Neural progenitor cell (in vitro differentiated cells): ENCODE results near the gene PLXNA4. TPM values are rescaled to one million over a fixed set of nuclear protein-coding genes. Genes with fewer than 3 reads are reported as not detected.
A peak's percentile ranks its signal among the peaks of the same experiment; 100 is the strongest.

ENCODE experiments used
- DNase-seq: peaks from one replicate; pipeline ENCODE4 v3.0.0-alpha.2; 2016; ENCODE audit warnings: low spot score
- H2AFZ ChIP-seq: fragments of 200-600 bp; sonication (generic); replicated peaks from 2 replicates; pipeline ENCODE4 v1.6.1; 2016; ENCODE audit warnings: antibody characterized with exemption
- H3F3A ChIP-seq: fragments of 200-600 bp; sonication (generic); 2 replicates; pipeline ENCODE4 v1.6.1; 2016; ENCODE audit warnings: antibody characterized with exemption, low read depth
- H3K27ac ChIP-seq: fragments of 200-600 bp; sonication (generic); 2 replicates; pipeline ENCODE4 v1.5.1; 2016; ENCODE audit warnings: mild to moderate bottlenecking
- H3K27me3 ChIP-seq: fragments of 200-600 bp; sonication (generic); 2 replicates; pipeline ENCODE4 v1.6.1; 2016; ENCODE audit warnings: mild to moderate bottlenecking, moderate library complexity
- H3K36me3 ChIP-seq: fragments of 200-600 bp; sonication (generic); 2 replicates; pipeline ENCODE4 v1.5.1; 2016
- H3K4me1 ChIP-seq: fragments of 200-600 bp; sonication (generic); 2 replicates; pipeline ENCODE4 v1.6.1; 2016; ENCODE audit warnings: mixed run types
- H3K4me2 ChIP-seq: fragments of 200-600 bp; sonication (generic); 2 replicates; pipeline ENCODE4 v1.6.1; 2016
- H3K4me3 ChIP-seq: fragments of 200-600 bp; sonication (generic); 2 replicates; pipeline ENCODE4 v1.5.1; 2016
- H3K79me2 ChIP-seq: fragments of 200-600 bp; sonication (generic); 2 replicates; pipeline ENCODE4 v1.6.1; 2016; ENCODE audit warnings: low read depth
- H3K9ac ChIP-seq: fragments of 200-600 bp; sonication (generic); 2 replicates; pipeline ENCODE4 v1.6.1; 2016
- H3K9me3 ChIP-seq: fragments of 200-600 bp; sonication (generic); 2 replicates; pipeline ENCODE4 v1.5.1; 2016; ENCODE audit warnings: low read depth
- H4K20me1 ChIP-seq: fragments of 200-600 bp; sonication (generic); 2 replicates; pipeline ENCODE4 v1.6.1; 2016; ENCODE audit warnings: low read depth
- H3K27ac Mint-ChIP-seq: 3 replicates; pipeline ENCODE4 v1.8.0; 2021; ENCODE audit warnings: mixed read lengths
- H3K27me3 Mint-ChIP-seq: 2 replicates; pipeline ENCODE4 v1.8.0; 2022; ENCODE audit warnings: low read depth, mild to moderate bottlenecking, inconsistent platforms, moderate library complexity, mixed read lengths; ENCODE audit not compliant: insufficient read depth
- H3K36me3 Mint-ChIP-seq: 3 replicates; pipeline ENCODE4 v1.8.0; 2021; ENCODE audit warnings: mixed read lengths
- H3K4me1 Mint-ChIP-seq: 3 replicates; pipeline ENCODE4 v1.8.0; 2021; ENCODE audit warnings: mixed read lengths
- H3K4me3 Mint-ChIP-seq: 3 replicates; pipeline ENCODE4 v1.8.0; 2021; ENCODE audit warnings: mild to moderate bottlenecking, moderate library complexity, mixed read lengths
- H3K9me3 Mint-ChIP-seq: 3 replicates; pipeline ENCODE4 v1.8.0; 2020; ENCODE audit warnings: mixed read lengths
- CTCF ChIP-seq: fragments of 200-600 bp; sonication (generic); IDR thresholded peaks from 2 replicates; pipeline ENCODE4 v1.5.1; 2017; ENCODE audit warnings: antibody characterized with exemption, mild to moderate bottlenecking
- EZH2 ChIP-seq: fragments of 200-600 bp; sonication (generic); IDR thresholded peaks from 2 replicates; pipeline ENCODE4 v1.6.1; 2017; ENCODE audit warnings: antibody characterized with exemption, mild to moderate bottlenecking, moderate library complexity
- EZH2phosphoT487 ChIP-seq: fragments of 200-600 bp; sonication (generic); IDR thresholded peaks from 2 replicates; pipeline ENCODE4 v1.6.1; 2017; ENCODE audit warnings: antibody characterized with exemption
- total RNA-seq: library from RNA; depleted of rRNA; stranded (reverse); fragments of >200 nt; gene quantifications from 2 replicates; pipeline ENCODE4 v1.2.3, GENCODE V29; 2015; ENCODE audit warnings: low replicate concordance

Gene PLXNA4
- total RNA-seq, 1 donor from 2014 or later, result 0.49 TPM

GRCh38 chr7:132462478-132462877 is 113.8 kb downstream of the PLXNA4 start:
- no peaks in the 10 kb centered on the region for H3F3A ChIP-seq
- H3K36me3 Mint-ChIP-seq, result no peaks in the 10 kb centered on the region
- H2AFZ ChIP-seq, result no peak overlapping the region
- H3K4me2 ChIP-seq, result no peak overlapping the region
- no peak overlapping the region for H3K4me3 ChIP-seq
- no peaks in the 10 kb centered on the region for H4K20me1 ChIP-seq
- no peaks in the 10 kb centered on the region for H3K27me3 ChIP-seq
- TF ChIP-seq EZH2phosphoT487 (no peak), EZH2 (no peak), CTCF (no peak)
- no peak overlapping the region for H3K9ac ChIP-seq
- H3K4me1 Mint-ChIP-seq, result peaks cover 10% of the 10 kb centered on the region
- H3K27ac ChIP-seq, result no peak overlapping the region
- no peak for DNase-seq
- peaks cover 3% of the 10 kb centered on the region for H3K27me3 Mint-ChIP-seq
- no peak overlapping the region for H3K27ac Mint-ChIP-seq
- peaks cover 15% of the 10 kb centered on the region for H3K4me1 ChIP-seq
- no peak overlapping the region for H3K4me3 Mint-ChIP-seq
- no peaks in the 10 kb centered on the region for H3K9me3 Mint-ChIP-seq
- H3K36me3 ChIP-seq, result no peaks in the 10 kb centered on the region
- no peaks in the 10 kb centered on the region for H3K9me3 ChIP-seq
- H3K79me2 ChIP-seq, result no peaks in the 10 kb centered on the region

- peaks cover 15% of the 10 kb centered on the region for H3K4me1 ChIP-seq
- H3K36me3 ChIP-seq, result no peaks in the 10 kb centered on the region
- peak overlapping the region; percentile 11 for H3K4me2 ChIP-seq
- H3K4me3 ChIP-seq, result no peak overlapping the region
- Mint-ChIP-seq H3K4me1 (peaks cover 10% of the 10 kb centered on the region), H3K4me3 (no peak overlapping the region), H3K27ac (no peak overlapping the region), H3K9me3 (no peaks in the 10 kb centered on the region), H3K36me3 (no peaks in the 10 kb centered on the region), H3K27me3 (peaks cover 2% of the 10 kb centered on the region)
- H3F3A ChIP-seq, result no peaks in the 10 kb centered on the region
- no peaks in the 10 kb centered on the region for H4K20me1 ChIP-seq
- no peak overlapping the region for H3K27ac ChIP-seq
- TF ChIP-seq EZH2 (no peak), EZH2phosphoT487 (no peak), CTCF (no peak)
- DNase-seq, result no peak
- no peaks in the 10 kb centered on the region for H3K79me2 ChIP-seq
- peak overlapping the region; percentile 80 for H2AFZ ChIP-seq
- no peak overlapping the region for H3K9ac ChIP-seq
- no peaks in the 10 kb centered on the region for H3K9me3 ChIP-seq
- no peaks in the 10 kb centered on the region for H3K27me3 ChIP-seq
Measured at GRCh38 chr7:132461032-132461592, 115.2 kb downstream of the PLXNA4 start.

- Histone ChIP-seq H3K79me2 (no peaks in the 10 kb centered on the region), H3K9me3 (no peaks in the 10 kb centered on the region), H3K4me2 (no peak overlapping the region), H3K27ac (no peak overlapping the region), H3K36me3 (no peaks in the 10 kb centered on the region), H4K20me1 (no peaks in the 10 kb centered on the region), H3K9ac (no peak overlapping the region), H3F3A (no peaks in the 10 kb centered on the region), H3K4me1 (peaks cover 15% of the 10 kb centered on the region), H2AFZ (no peak overlapping the region), H3K4me3 (no peak overlapping the region), H3K27me3 (no peaks in the 10 kb centered on the region)
- H3K36me3 Mint-ChIP-seq, result no peaks in the 10 kb centered on the region
- TF ChIP-seq EZH2phosphoT487, result no peak
- TF ChIP-seq CTCF, result no peak
- TF ChIP-seq EZH2, result no peak
- no peaks in the 10 kb centered on the region for H3K9me3 Mint-ChIP-seq
- H3K27me3 Mint-ChIP-seq, result peaks cover 2% of the 10 kb centered on the region
- no peak for DNase-seq
- no peak overlapping the region for H3K27ac Mint-ChIP-seq
- H3K4me1 Mint-ChIP-seq, result peaks cover 10% of the 10 kb centered on the region
- H3K4me3 Mint-ChIP-seq, result no peak overlapping the region
Measured at GRCh38 chr7:132458729-132459128, 117.5 kb downstream of the PLXNA4 start.
